Lower leg skin (tissue), 3 donors: ENCODE data around the gene CHID1.

Experiments used
- CTCF ChIP-seq, 3 donors: fragments of 450-650 bp; IDR thresholded peaks; one replicate each; pipeline ENCODE4 v1.5.1; 2016; ENCODE audit warnings: antibody characterized with exemption in 3 of 3, mild to moderate bottlenecking in 3 of 3, moderate library complexity in 2 of 3
- POLR2A ChIP-seq, 2 donors: fragments of 450-650 bp; IDR thresholded peaks; one replicate each; pipeline ENCODE4 v1.6.1; 2016 to 2017; ENCODE audit warnings: antibody characterized with exemption in 2 of 2, mild to moderate bottlenecking in 1 of 2, moderate library complexity in 1 of 2

- TF ChIP-seq CTCF (IDR thresholded peaks at IDR 0.05) (no peak), POLR2A (IDR thresholded peaks at IDR 0.05) (no peak)
These were observed 50.1 kb downstream of the CHID1 start for GRCh38 chr11:860234-861104.
